GM18505 (cell line): ENCODE measurements around the gene SPIRE1.

Experiments
- ATAC-seq: cut with Tn5 transposase; IDR thresholded peaks from one replicate; pipeline ENCODE4 v1.9.1; 2021; ENCODE audit not compliant: unreplicated experiment
- POLR2A ChIP-seq: IDR thresholded peaks from 4 replicates; pipeline ENCODE4 v1.6.1; 2011; ENCODE audit warnings: borderline replicate concordance; ENCODE audit not compliant: insufficient read depth, insufficient read length; ENCODE audit errors: extremely low read depth

SPIRE1 gene

GRCh38 chr18:12463191-12463590 lies 194.7 kb downstream of the SPIRE1 start:
- no peak for ATAC-seq
- TF ChIP-seq POLR2A = no peak

- no peak for TF ChIP-seq POLR2A
- ATAC-seq = no peak
Measured at GRCh38 chr18:12462242-12462641, 195.7 kb downstream of the SPIRE1 start.

GRCh38 chr18:12461326-12461725 lies 196.6 kb downstream of the SPIRE1 start:
- no peak for TF ChIP-seq POLR2A
- no peak for ATAC-seq

- no peak for TF ChIP-seq POLR2A
- ATAC-seq = no peak
Measured at GRCh38 chr18:12460874-12461273, 197.0 kb downstream of the SPIRE1 start.

- TF ChIP-seq POLR2A = no peak
- no peak for ATAC-seq
Measured at GRCh38 chr18:12458771-12459170, 199.1 kb downstream of the SPIRE1 start.

- ATAC-seq = no peak
- TF ChIP-seq POLR2A = no peak
Measured at GRCh38 chr18:12456441-12456840, 201.5 kb downstream of the SPIRE1 start.

- ATAC-seq = no peak
Measured at GRCh38 chr18:12455496-12455895, 202.4 kb downstream of the SPIRE1 start.

GRCh38 chr18:12452784-12453183 lies 205.1 kb downstream of the SPIRE1 start:
- TF ChIP-seq POLR2A = no peak
- ATAC-seq = no peak

More at GRCh38 chr18:12455496-12455895, 202.4 kb downstream of the SPIRE1 start:
- TF ChIP-seq POLR2A = no peak

- ATAC-seq = no peak
Measured at GRCh38 chr18:12451428-12451827, 206.5 kb downstream of the SPIRE1 start.

GRCh38 chr18:12449051-12449785 lies 208.7 kb downstream of the SPIRE1 start:
- ATAC-seq = no peak

More at GRCh38 chr18:12451428-12451827, 206.5 kb downstream of the SPIRE1 start:
- TF ChIP-seq POLR2A = no peak

GRCh38 chr18:12445554-12445953 lies 212.4 kb downstream of the SPIRE1 start:
- TF ChIP-seq POLR2A = no peak

More at GRCh38 chr18:12449051-12449785, 208.7 kb downstream of the SPIRE1 start:
- TF ChIP-seq POLR2A = no peak

GRCh38 chr18:12443551-12443950 lies 214.4 kb downstream of the SPIRE1 start:
- TF ChIP-seq POLR2A = no peak
- ATAC-seq = no peak

More at GRCh38 chr18:12445554-12445953, 212.4 kb downstream of the SPIRE1 start:
- no peak for ATAC-seq

- ATAC-seq = no peak
Measured at GRCh38 chr18:12442946-12443345, 215.0 kb downstream of the SPIRE1 start.

GRCh38 chr18:12441475-12442034 lies 216.4 kb downstream of the SPIRE1 start:
- no peak for TF ChIP-seq POLR2A
- no peak for ATAC-seq

More at GRCh38 chr18:12442946-12443345, 215.0 kb downstream of the SPIRE1 start:
- TF ChIP-seq POLR2A = no peak
